SK-N-SH (cell line): ENCODE results near the gene SPACA7. TPM values are rescaled to one million over a fixed set of nuclear protein-coding genes. Genes with fewer than 3 reads are reported as not detected.

Experiments
- CTCF ChIA-PET: fragments of 300-600, 350-600 bp; formaldehyde crosslinking; extraction: SDS; loops from one replicate; lab custom pipeline; 2021; lab: Yijun Ruan, JAX
- POLR2A ChIA-PET: fragments of 350-600 bp; sonication (Branson Sonifier 250); formaldehyde crosslinking; extraction: SDS; loops from one replicate; lab custom pipeline; 2020; ENCODE audit warnings: antibody characterized with exemption, inconsistent platforms; lab: Yijun Ruan, JAX
- DNase-seq: peaks from one replicate; pipeline ENCODE4 v3.0.0; 2012
- H2AFZ ChIP-seq: fragments of 200-600 bp; sonication (generic); 2 replicates; pipeline ENCODE4 v1.8.1; 2016; ENCODE audit warnings: antibody characterized with exemption, mild to moderate bottlenecking, low read depth
- H3F3A ChIP-seq: fragments of 200-600 bp; sonication (generic); replicated peaks from 2 replicates; pipeline ENCODE3; 2016; ENCODE audit warnings: antibody characterized with exemption, mild to moderate bottlenecking; ENCODE audit not compliant: insufficient read depth
- H3K27ac ChIP-seq, 2 experiments: fragments of 200-500 bp in 1 of 2; fragments of 200-600 bp in 1 of 2; sonication (Bioruptor generic) in 1 of 2; sonication (generic), shearing (Covaris generic) in 1 of 2; 2 replicates each; pipeline versions ENCODE4 v1.5.1 to v1.6.1; 2014 to 2016; ENCODE audit warnings: low read depth in 2 of 2, inconsistent platforms in 1 of 2, low read length in 1 of 2, mild to moderate bottlenecking in 1 of 2, mixed read lengths in 1 of 2
- H3K27me3 ChIP-seq: fragments of 200-600 bp; sonication (generic), shearing (Covaris generic); 2 replicates; pipeline ENCODE4 v1.6.1; 2016; ENCODE audit warnings: mixed run types; ENCODE audit not compliant: insufficient read depth
- H3K36me3 ChIP-seq, 2 experiments: fragments of 200-500 bp in 1 of 2; fragments of 200-600 bp in 1 of 2; sonication (Bioruptor generic) in 1 of 2; sonication (generic) in 1 of 2; replicated peaks in 1 of 2; 2 replicates each; pipeline versions ENCODE3 to v1.5.1; 2014 to 2016; ENCODE audit warnings: low read length in 1 of 2, mild to moderate bottlenecking in 1 of 2; ENCODE audit not compliant: insufficient read depth in 2 of 2, control insufficient read depth in 1 of 2
- H3K4me1 ChIP-seq, 2 experiments: fragments of 200-500 bp in 1 of 2; fragments of 200-600 bp in 1 of 2; sonication (Bioruptor generic) in 1 of 2; sonication (generic), shearing (Covaris generic) in 1 of 2; 2 replicates each; pipeline versions ENCODE4 v1.5.1 to v1.6.1; 2014 to 2016; ENCODE audit warnings: low read depth in 1 of 2, low read length in 1 of 2, mixed run types in 1 of 2; ENCODE audit not compliant: insufficient read depth in 2 of 2, control insufficient read depth in 1 of 2
- H3K4me2 ChIP-seq: fragments of 200-600 bp; sonication (generic), shearing (Covaris generic); 2 replicates; pipeline ENCODE4 v1.6.1; 2017; ENCODE audit warnings: mixed run types
- H3K4me3 ChIP-seq, 2 experiments: fragments of 200-500 bp in 1 of 2; fragments of 200-600 bp in 1 of 2; sonication (Bioruptor generic) in 1 of 2; sonication (generic), shearing (Covaris generic) in 1 of 2; 2 replicates each; pipeline versions ENCODE4 v1.5.1 to v1.8.1; 2014 to 2016; ENCODE audit warnings: low read depth in 2 of 2, inconsistent platforms in 1 of 2, low read length in 1 of 2, mild to moderate bottlenecking in 1 of 2, mixed read lengths in 1 of 2, moderate library complexity in 1 of 2
- H3K79me2 ChIP-seq: fragments of 200-600 bp; sonication (generic); 2 replicates; pipeline ENCODE4 v1.8.1; 2017; ENCODE audit warnings: mild to moderate bottlenecking; ENCODE audit not compliant: insufficient read depth
- H3K9ac ChIP-seq: fragments of 200-600 bp; sonication (generic); 2 replicates; pipeline ENCODE4 v1.6.1; 2017; ENCODE audit warnings: mixed run types
- H3K9me2 ChIP-seq: fragments of 200-600 bp; sonication (generic); 2 replicates; pipeline ENCODE4 v1.6.1; 2017; ENCODE audit warnings: mixed run types
- H3K9me3 ChIP-seq: fragments of 200-600 bp; sonication (generic); 2 replicates; pipeline ENCODE4 v1.6.1; 2017; ENCODE audit warnings: mixed run types, mild to moderate bottlenecking, moderate library complexity
- H4K20me1 ChIP-seq: fragments of 200-600 bp; sonication (generic); 2 replicates; pipeline ENCODE4 v1.6.1; 2017; ENCODE audit warnings: mild to moderate bottlenecking, mixed run types; ENCODE audit not compliant: insufficient read depth
- CHD2 ChIP-seq: fragments of 150-350 bp; IDR thresholded peaks from 2 replicates; pipeline ENCODE4 v1.6.1; 2018; ENCODE audit warnings: low read length; ENCODE audit not compliant: partially characterized antibody
- CTCF ChIP-seq: fragments of 200-600 bp; sonication (generic); IDR thresholded peaks from 2 replicates; pipeline ENCODE4 v1.6.1; 2017; ENCODE audit warnings: antibody characterized with exemption, mild to moderate bottlenecking, moderate library complexity
- EZH2phosphoT487 ChIP-seq: fragments of 200-600 bp; sonication (generic); IDR thresholded peaks from 2 replicates; pipeline ENCODE4 v1.6.1; 2017; ENCODE audit warnings: low read depth, mixed run types, mild to moderate bottlenecking, antibody characterized with exemption, moderate library complexity, borderline replicate concordance
- FOSL2 ChIP-seq: IDR thresholded peaks from 2 replicates; pipeline ENCODE4 v1.4.0; 2012; ENCODE audit warnings: low read depth, mild to moderate bottlenecking, moderate library complexity, borderline replicate concordance
- FOXJ3 ChIP-seq: sonication (generic); formaldehyde crosslinking; IDR thresholded peaks from 2 replicates; pipeline ENCODE4 v1.5.1; 2020; ENCODE audit warnings: mild to moderate bottlenecking, missing genetic modification reagents
- FOXM1 ChIP-seq: IDR thresholded peaks from 2 replicates; pipeline ENCODE4 v1.4.0; 2012; ENCODE audit warnings: low read depth, mild to moderate bottlenecking
- GABPA ChIP-seq: IDR thresholded peaks from 2 replicates; pipeline ENCODE4 v1.4.0; 2012; ENCODE audit warnings: low read depth, mild to moderate bottlenecking
- GATA2 ChIP-seq: sonication (generic); formaldehyde crosslinking; IDR thresholded peaks from 2 replicates; pipeline ENCODE4 v1.5.0; 2020; ENCODE audit warnings: mild to moderate bottlenecking, missing genetic modification reagents
- MAX ChIP-seq: IDR thresholded peaks from 2 replicates; pipeline ENCODE4 v1.4.0; 2012; ENCODE audit warnings: low read depth
- MEF2A ChIP-seq: IDR thresholded peaks from 2 replicates; pipeline ENCODE4 v1.4.0; 2012; ENCODE audit warnings: low read depth, borderline replicate concordance
- NFIC ChIP-seq: IDR thresholded peaks from 2 replicates; pipeline ENCODE4 v1.4.0; 2012; ENCODE audit warnings: borderline replicate concordance
- NRF1 ChIP-seq: IDR thresholded peaks from 2 replicates; pipeline ENCODE4 v1.6.1; 2012; ENCODE audit warnings: low read depth, mild to moderate bottlenecking, low read length
- POLR2AphosphoS5 ChIP-seq: IDR thresholded peaks from 2 replicates; pipeline ENCODE4 v1.6.1; 2012; ENCODE audit warnings: low read depth, low read length
- RAD21 ChIP-seq: IDR thresholded peaks from 2 replicates; pipeline ENCODE4 v1.6.1; 2012; ENCODE audit warnings: mild to moderate bottlenecking, low read length
- RCOR1 ChIP-seq: fragments of 150-350 bp; IDR thresholded peaks from 2 replicates; pipeline ENCODE4 v1.6.1; 2017; ENCODE audit warnings: antibody characterized with exemption, low read length
- REST ChIP-seq: IDR thresholded peaks from 2 replicates; pipeline ENCODE4 v1.6.1; 2012; ENCODE audit warnings: mild to moderate bottlenecking, low read depth, low read length, moderate library complexity
- RFX5 ChIP-seq: IDR thresholded peaks from 2 replicates; pipeline ENCODE4 v1.6.1; 2012; ENCODE audit warnings: mild to moderate bottlenecking, improper control_type of control experiment, low read length
- RXRA ChIP-seq: IDR thresholded peaks from 2 replicates; pipeline ENCODE4 v1.4.0; 2012; ENCODE audit warnings: low read depth, mild to moderate bottlenecking, borderline replicate concordance
- SIN3A ChIP-seq: IDR thresholded peaks from 2 replicates; pipeline ENCODE4 v1.6.1; 2012; ENCODE audit warnings: low read depth, mild to moderate bottlenecking, low read length, moderate library complexity, borderline replicate concordance
- SMC3 ChIP-seq: IDR thresholded peaks from 2 replicates; pipeline ENCODE4 v1.6.1; 2012; ENCODE audit warnings: low read depth, low read length, improper control_type of control experiment
- TCF12 ChIP-seq: IDR thresholded peaks from 2 replicates; pipeline ENCODE4 v1.4.0; 2012
- USF1 ChIP-seq: IDR thresholded peaks from 2 replicates; pipeline ENCODE4 v1.4.0; 2012; ENCODE audit warnings: low read depth, borderline replicate concordance
- USF2 ChIP-seq: fragments of 150-350 bp; IDR thresholded peaks from 2 replicates; pipeline ENCODE4 v1.6.1; 2017; ENCODE audit warnings: antibody characterized with exemption, low read length, low read depth, borderline replicate concordance
- YY1 ChIP-seq: IDR thresholded peaks from 2 replicates; pipeline ENCODE4 v1.4.0; 2012; ENCODE audit warnings: low read depth, mild to moderate bottlenecking
- WGBS: methylation state at CpG from one replicate; pipeline ENCODE4 v1.1.6; 2017; ENCODE audit warnings: low lambda C conversion rate; 5-methylcytosine and 5-hydroxymethylcytosine counted together
- polyA plus RNA-seq, 3 experiments: library from polyadenylated mRNA; depleted of rRNA; stranded (reverse); fragments of >200 nt; gene quantifications; 2 replicates each; pipeline ENCODE4 v1.2.3, GENCODE V29; 2012

The SPACA7 gene
- polyA plus RNA-seq, 1 of the 3 experiments (the other 2 are of a cell fraction): not detected

GRCh38 chr13:112328936-112329335 lies 47.2 kb upstream of the SPACA7 start:
- Histone ChIP-seq H3F3A (no peaks in the 10 kb centered on the region), H3K79me2 (no peaks in the 10 kb centered on the region), H3K4me1 (no peaks in the 10 kb centered on the region), H3K4me3 (no peak overlapping the region), H2AFZ (no peak overlapping the region), H3K9me3 (no peaks in the 10 kb centered on the region), H3K27me3 (peaks cover 62% of the 10 kb centered on the region; the same call in 1 of the 2 replicates), H4K20me1 (no peaks in the 10 kb centered on the region), H3K27ac (no peak overlapping the region), H3K9ac (no peak overlapping the region), H3K4me2 (no peak overlapping the region), H3K9me2 (no peaks in the 10 kb centered on the region), H3K36me3 (no peaks in the 10 kb centered on the region)
- ChIA-PET CTCF (no interaction called here), POLR2A (no interaction called here)
- TF ChIP-seq GATA2 (CRISPR knock-in tag) (no peak), FOXM1 (no peak), CTCF (no peak), RAD21 (no peak), RXRA (no peak), YY1 (no peak), NFIC (no peak), EZH2phosphoT487 (no peak), CHD2 (no peak), FOXJ3 (no peak), MEF2A (no peak), RFX5 (no peak), USF2 (no peak), FOSL2 (no peak)
- 2% methylated on average over 5 of the region's 7 CpGs for WGBS
- DNase-seq: no peak

- no peak overlapping the region for H3K27ac ChIP-seq
- H2AFZ ChIP-seq: no peak overlapping the region
- H3K4me1 ChIP-seq: no peaks in the 10 kb centered on the region
- DNase-seq: no peak
- 3% methylated on average over 4 of the region's 6 CpGs for WGBS
- no peak overlapping the region for H3K4me3 ChIP-seq
- no peak overlapping the region for H3K9ac ChIP-seq
- H4K20me1 ChIP-seq: no peaks in the 10 kb centered on the region
- H3K36me3 ChIP-seq: no peaks in the 10 kb centered on the region
- H3F3A ChIP-seq: no peaks in the 10 kb centered on the region
- no peak overlapping the region for H3K4me2 ChIP-seq
- no peaks in the 10 kb centered on the region for H3K9me3 ChIP-seq
- CTCF ChIA-PET: no interaction called here
- no peaks in the 10 kb centered on the region for H3K9me2 ChIP-seq
- POLR2A ChIA-PET: no interaction called here
- H3K79me2 ChIP-seq: no peaks in the 10 kb centered on the region
- H3K27me3 ChIP-seq: peaks cover 58% of the 10 kb centered on the region; the same call in 1 of the 2 replicates
- TF ChIP-seq RCOR1: no peak
- TF ChIP-seq FOXM1: no peak
- TF ChIP-seq SMC3: no peak
- no peak for TF ChIP-seq REST
- TF ChIP-seq RAD21: no peak
- no peak for TF ChIP-seq MAX
- TF ChIP-seq NRF1: no peak
- TF ChIP-seq GABPA: no peak
- TF ChIP-seq POLR2AphosphoS5: no peak
- no peak for TF ChIP-seq YY1
- TF ChIP-seq USF1: no peak
- no peak for TF ChIP-seq TCF12
- no peak for TF ChIP-seq SIN3A
- no peak for TF ChIP-seq MEF2A
Observed at GRCh38 chr13:112329376-112329775, 46.8 kb upstream of the SPACA7 start.
